ENCODE results near the gene BARHL2. TPM values are rescaled to one million over a fixed set of nuclear protein-coding genes. Genes with fewer than 3 reads are reported as not detected.

Gene BARHL2
- total RNA-seq, 1 donor from 2014 or later: not detected

DNA sequence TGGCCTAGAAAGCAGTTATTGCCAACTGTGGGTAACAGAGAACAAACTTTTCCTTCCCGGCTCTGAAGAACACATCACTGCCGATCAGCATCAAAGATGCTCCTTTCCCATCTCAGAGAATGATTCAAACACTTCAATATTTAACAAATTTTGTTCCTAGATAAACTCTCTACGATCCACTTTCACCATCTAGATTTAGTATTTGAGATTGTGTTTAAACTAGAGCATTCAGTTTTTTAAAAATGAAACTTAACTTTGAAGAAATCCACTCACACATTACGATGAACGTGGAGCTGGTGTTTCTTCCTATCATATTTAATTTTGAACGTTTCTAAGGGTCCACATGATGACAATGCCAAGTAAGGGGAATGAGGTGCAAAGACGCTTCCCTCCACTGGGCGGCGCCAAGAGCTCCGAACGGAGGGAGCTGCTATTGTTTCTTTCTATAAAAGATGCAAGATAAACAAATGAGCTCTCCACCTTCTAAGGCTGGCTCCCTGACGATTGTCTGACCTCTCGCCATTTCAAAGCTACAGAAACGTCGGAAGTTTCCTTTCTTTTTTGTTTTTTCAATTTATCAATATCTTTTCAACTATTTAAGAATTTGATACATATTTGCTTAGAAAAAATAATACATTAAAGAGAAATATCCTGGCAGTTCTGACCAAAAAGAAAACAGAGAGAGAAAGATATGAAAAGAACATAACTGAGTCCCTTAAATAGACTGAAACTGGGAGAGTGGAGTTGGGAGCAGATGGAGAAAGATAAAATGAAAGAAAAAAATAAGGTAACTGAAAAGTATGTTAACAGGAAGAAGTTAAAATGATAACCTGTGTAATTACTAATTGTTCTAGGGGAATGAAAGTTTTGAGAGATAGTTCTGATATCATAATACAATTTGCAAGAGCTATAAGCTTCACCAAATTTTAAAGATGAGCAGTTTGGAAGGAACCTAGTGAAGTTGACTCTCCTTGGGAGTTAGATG, 4.4 kb upstream of the BARHL2 start:
- peaks cover 85% of the 10 kb centered on the region for H3K27me3 Mint-ChIP-seq (ENCODE audit: insufficient read depth)
- peaks cover 5% of the 10 kb centered on the region for H3K36me3 Mint-ChIP-seq (ENCODE audit: low read depth)
- no peak overlapping the region for H3K4me3 Mint-ChIP-seq
- intact Hi-C loops (cut with micrococcal nuclease): loop anchor here (1.0 to 10.0 kb wide), 5 partner anchors 113 to 683 kb away; partner anchors contain the start of genes HFM1 and ZNF644
- peak; percentile 35 for DNase-seq (ENCODE audit: low spot score)
- H3K4me1 Mint-ChIP-seq (ENCODE audit: low read depth): peaks cover 32% of the 10 kb centered on the region
- H3K27ac Mint-ChIP-seq: peak overlapping the region; percentile 31
- H3K9me3 Mint-ChIP-seq: peaks cover 15% of the 10 kb centered on the region

DNA sequence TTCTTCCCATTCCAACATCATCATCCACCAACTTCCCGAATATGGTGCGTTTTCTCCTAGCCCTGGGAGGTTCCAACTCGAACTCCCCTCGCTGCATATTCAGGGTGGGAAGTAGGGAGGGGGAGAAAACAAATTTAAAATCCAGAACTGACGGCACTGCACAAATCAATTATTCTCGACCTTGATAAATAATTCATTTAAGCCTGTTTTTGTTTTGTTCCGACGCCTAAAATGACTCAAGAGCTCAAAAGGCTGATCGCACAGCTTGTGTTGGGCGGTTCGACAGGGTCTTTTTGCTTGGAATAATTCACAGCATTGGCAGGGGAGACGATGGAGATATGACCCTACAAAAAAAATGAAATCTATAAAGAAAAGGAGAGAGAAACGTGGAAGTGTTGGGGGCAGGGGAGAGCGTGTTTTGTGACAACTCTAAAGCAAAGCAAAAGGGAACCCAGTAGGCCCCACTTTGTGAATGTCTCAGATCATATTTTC, 3.1 kb upstream of the BARHL2 start:
- Mint-ChIP-seq H3K27me3 (ENCODE audit: insufficient read depth) (peaks cover 84% of the 10 kb centered on the region), H3K4me1 (ENCODE audit: low read depth) (peaks cover 21% of the 10 kb centered on the region), H3K4me3 (no peak overlapping the region), H3K36me3 (ENCODE audit: low read depth) (no peaks in the 10 kb centered on the region), H3K27ac (peak overlapping the region; percentile 55), H3K9me3 (peaks cover 8% of the 10 kb centered on the region)
- DNase-seq (ENCODE audit: low spot score): no peak
- intact Hi-C loops (cut with micrococcal nuclease): loop anchor here (2.0 to 10.0 kb wide), 3 partner anchors 115 to 685 kb away; partner anchors contain the start of genes HFM1 and ZNF644

DNA sequence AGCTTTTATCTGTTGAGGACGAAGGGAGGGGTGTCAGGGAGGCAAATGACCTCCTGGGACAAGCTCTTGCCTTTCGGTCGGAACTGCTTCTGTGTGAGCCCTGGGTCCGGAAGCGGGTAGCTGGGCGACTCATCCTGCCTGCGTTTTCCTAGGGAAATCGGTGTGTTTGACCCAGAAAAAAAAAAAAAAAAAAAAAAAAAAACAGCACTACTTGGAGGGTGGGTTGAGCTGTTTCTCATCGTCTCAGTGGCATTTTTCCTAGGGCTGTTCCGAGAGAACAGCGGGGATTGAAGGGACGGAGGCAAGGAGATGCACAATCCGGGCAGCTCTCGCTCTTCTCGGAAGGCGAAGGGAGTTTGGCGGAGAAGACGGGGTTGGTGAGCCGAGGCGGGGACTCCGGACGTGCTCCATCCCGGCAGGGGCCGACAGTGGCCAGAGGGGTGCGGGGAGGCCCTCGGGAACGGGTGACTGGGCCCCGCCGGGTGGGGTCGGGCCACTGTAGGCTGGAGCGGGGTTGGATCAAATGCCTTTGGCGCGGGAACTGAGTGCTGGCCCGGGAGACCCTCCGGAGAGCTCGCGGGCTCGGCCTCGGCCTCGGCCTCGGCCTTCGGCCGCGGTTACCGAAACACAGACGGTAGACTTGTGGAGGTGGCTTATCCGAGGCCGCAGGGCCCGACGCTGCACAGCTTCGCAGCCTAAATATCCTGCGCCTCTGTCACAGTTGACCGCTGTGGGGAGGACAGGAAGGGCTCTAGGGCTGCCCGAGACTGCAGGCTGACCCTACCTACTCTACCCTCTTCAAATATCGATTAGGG, 2.4 kb upstream of the BARHL2 start:
- H3K27ac Mint-ChIP-seq: peak overlapping the region; percentile 50
- H3K4me3 Mint-ChIP-seq: no peak overlapping the region
- DNase-seq (ENCODE audit: low spot score): no peak

DNA sequence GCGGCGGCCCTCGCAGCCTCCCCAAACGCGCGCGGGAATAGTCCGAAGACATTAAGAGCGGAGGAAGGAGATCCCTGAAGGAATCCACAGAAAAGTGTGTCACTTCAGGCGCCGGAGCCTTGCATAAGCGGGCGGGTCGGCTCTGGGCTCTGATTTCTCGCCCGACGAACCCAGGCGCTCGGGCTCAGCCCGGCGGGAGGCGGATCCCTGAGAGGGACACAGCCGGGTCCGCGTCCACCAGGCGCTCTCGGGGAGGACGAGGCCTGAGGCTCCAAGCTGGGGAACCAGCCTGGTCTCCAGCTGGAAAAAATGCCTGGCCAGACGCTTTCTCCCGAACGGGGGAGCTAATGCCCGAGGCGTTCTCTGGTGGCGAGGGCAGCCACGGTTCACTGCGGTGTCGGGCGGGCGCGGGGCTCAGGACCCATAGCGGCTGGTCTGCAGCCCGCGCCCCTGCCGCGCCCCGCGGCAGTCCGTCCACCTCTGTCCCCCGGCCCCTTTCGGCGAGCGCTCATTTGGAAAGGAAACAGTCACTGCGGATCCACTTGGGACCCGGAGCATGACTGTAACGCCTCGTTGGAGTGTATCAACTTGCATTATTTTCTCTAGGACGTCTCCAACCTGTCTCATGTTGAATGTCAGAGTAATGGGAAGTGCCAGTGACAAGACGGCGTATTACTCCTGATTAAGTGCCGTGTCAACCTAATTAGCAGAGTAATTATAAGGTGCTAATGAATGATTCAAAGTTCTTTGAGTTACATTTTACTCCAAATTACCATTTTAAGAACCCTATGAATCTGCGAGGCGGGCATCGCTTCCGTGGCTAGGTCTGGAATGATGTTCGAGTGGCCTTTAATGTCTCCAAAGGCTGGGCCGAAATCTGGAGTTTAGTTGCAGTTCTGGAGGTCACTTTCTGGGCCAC, 1.6 kb upstream of the BARHL2 start:
- intact Hi-C loops (cut with micrococcal nuclease): no loop called here
- Mint-ChIP-seq H3K27ac (peak overlapping the region; percentile 81), H3K36me3 (ENCODE audit: low read depth) (no peaks in the 10 kb centered on the region), H3K9me3 (peaks cover 8% of the 10 kb centered on the region), H3K4me1 (ENCODE audit: low read depth) (peaks cover 12% of the 10 kb centered on the region), H3K4me3 (peak overlapping the region; percentile 19), H3K27me3 (ENCODE audit: insufficient read depth) (peaks cover 84% of the 10 kb centered on the region)
- DNase-seq (ENCODE audit: low spot score): no peak

More for the DNA sequence above, 2.4 kb upstream of the BARHL2 start:
- Mint-ChIP-seq H3K9me3 (peaks cover 8% of the 10 kb centered on the region), H3K36me3 (ENCODE audit: low read depth) (no peaks in the 10 kb centered on the region), H3K27me3 (ENCODE audit: insufficient read depth) (peaks cover 84% of the 10 kb centered on the region), H3K4me1 (ENCODE audit: low read depth) (peaks cover 21% of the 10 kb centered on the region)
- intact Hi-C loops (cut with micrococcal nuclease): loop anchor here (2.0 to 10.0 kb wide), 3 partner anchors 115 to 685 kb away; partner anchors contain the start of genes HFM1 and ZNF644

DNA sequence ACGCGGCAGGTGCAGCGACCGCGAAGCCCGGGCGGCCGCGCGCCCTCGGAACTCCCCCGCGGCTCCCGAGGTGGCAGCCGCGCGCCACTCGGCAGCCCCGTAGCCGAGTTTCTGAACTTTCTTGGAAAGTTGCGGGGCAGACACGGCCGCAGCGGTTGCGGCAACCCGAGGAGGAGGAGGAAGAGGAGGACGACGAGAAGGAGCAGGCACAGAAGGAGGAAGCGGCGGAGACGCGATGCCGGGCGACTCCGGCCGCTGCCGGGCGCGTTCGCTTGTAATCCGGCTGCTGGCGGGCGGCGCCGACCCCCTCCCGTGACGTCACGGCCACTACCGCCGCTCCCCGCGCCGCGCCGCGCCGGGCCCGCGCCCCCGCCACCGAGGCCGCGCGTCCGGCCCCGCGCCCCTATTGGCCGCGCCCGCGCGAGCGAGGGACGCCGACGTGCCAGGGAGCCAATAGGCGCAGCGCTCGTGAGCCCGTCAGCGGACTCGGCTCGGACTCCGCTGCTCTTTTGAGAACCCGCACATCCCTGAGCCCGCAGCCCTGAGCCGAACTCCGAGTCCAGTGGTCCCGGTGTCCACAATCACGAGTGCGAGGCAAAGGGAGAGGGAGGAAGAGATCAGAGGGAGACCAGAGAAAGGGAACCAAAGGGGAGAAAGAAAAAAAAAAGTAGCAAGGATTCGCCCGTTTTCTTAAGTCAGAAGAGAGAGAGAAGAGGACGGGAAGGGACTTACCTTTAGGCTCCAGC, 736 bp upstream of the BARHL2 start:
- DNase-seq (ENCODE audit: low spot score): no peak
- H3K27ac Mint-ChIP-seq: peak overlapping the region; percentile 81
- H3K4me3 Mint-ChIP-seq: peak overlapping the region; percentile 19
- intact Hi-C loops (cut with micrococcal nuclease): no loop called here
- peaks cover 8% of the 10 kb centered on the region for H3K9me3 Mint-ChIP-seq
- H3K27me3 Mint-ChIP-seq (ENCODE audit: insufficient read depth): peaks cover 84% of the 10 kb centered on the region
- peaks cover 4% of the 10 kb centered on the region for H3K4me1 Mint-ChIP-seq (ENCODE audit: low read depth)
- H3K36me3 Mint-ChIP-seq (ENCODE audit: low read depth): no peaks in the 10 kb centered on the region

DNA sequence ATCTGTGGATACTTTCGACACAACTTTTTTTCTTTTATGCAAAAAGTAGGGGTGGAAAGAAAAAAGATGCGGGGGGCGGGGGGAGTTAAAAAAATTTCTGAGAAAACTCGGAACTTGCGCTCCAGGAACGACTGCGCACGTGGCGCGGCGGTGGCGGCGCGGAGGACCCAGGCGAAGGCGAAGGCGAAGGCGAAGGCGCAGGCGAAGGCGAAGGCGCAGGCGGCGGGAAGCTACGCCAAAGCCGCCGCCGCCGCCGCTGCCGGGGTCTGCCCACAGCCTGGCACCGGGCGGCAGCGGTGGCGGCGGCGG, 208 bp upstream of the BARHL2 start:
- DNase-seq (ENCODE audit: low spot score): no peak
- Mint-ChIP-seq H3K4me1 (ENCODE audit: low read depth) (peaks cover 4% of the 10 kb centered on the region), H3K4me3 (no peak overlapping the region), H3K27ac (peak overlapping the region; percentile 61), H3K27me3 (ENCODE audit: insufficient read depth) (peaks cover 84% of the 10 kb centered on the region), H3K36me3 (ENCODE audit: low read depth) (no peaks in the 10 kb centered on the region), H3K9me3 (peaks cover 8% of the 10 kb centered on the region)
- intact Hi-C loops (cut with micrococcal nuclease): no loop called here

DNA sequence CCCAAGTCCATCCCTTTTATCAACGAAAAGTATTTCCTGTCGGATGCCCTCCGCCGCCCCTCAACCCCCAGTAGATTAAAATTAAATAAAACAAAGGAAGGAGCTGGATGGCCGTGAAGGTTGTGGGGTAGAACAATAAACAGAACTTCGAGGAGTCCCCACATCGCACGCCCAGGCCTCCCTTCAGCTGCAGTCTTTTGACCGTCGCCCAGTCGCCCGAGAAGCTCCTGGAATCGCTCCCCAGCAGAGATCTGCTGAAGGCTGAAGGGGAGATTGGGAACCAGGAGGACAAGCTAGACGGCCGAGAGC, 905 bp downstream of the BARHL2 start:
- DNase-seq (ENCODE audit: low spot score): no peak
- Mint-ChIP-seq H3K4me3 (no peak overlapping the region), H3K9me3 (peaks cover 8% of the 10 kb centered on the region), H3K27me3 (ENCODE audit: insufficient read depth) (peaks cover 87% of the 10 kb centered on the region), H3K36me3 (ENCODE audit: low read depth) (no peaks in the 10 kb centered on the region), H3K27ac (peak overlapping the region; percentile 59), H3K4me1 (ENCODE audit: low read depth) (peaks cover 4% of the 10 kb centered on the region)
- intact Hi-C loops (cut with micrococcal nuclease): no loop called here

DNA sequence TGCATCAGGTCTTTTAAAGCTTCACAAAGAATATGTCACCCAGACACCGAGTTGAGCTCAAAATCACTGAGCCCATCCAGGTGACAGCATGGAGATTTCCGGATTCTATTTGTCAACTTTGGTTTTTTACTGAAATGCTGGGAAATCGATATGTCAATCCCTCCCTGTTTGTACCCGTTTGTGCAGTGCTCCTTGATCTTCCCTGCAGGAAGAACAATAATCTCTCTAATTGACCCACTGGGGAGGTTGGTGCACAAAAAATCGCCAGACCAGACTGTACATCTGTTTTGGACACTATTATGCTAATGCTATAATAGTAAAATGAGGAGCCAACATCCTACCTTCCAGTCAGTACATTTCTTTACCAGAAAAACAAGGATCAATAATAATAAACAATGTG, 1.8 kb downstream of the BARHL2 start:
- peaks cover 8% of the 10 kb centered on the region for H3K9me3 Mint-ChIP-seq
- H3K36me3 Mint-ChIP-seq (ENCODE audit: low read depth): no peaks in the 10 kb centered on the region
- intact Hi-C loops (cut with micrococcal nuclease): no loop called here
- peaks cover 86% of the 10 kb centered on the region for H3K27me3 Mint-ChIP-seq (ENCODE audit: insufficient read depth)
- H3K4me3 Mint-ChIP-seq: no peak overlapping the region
- no peak for DNase-seq (ENCODE audit: low spot score)
- H3K27ac Mint-ChIP-seq: no peak overlapping the region
- peaks cover 4% of the 10 kb centered on the region for H3K4me1 Mint-ChIP-seq (ENCODE audit: low read depth)

DNA sequence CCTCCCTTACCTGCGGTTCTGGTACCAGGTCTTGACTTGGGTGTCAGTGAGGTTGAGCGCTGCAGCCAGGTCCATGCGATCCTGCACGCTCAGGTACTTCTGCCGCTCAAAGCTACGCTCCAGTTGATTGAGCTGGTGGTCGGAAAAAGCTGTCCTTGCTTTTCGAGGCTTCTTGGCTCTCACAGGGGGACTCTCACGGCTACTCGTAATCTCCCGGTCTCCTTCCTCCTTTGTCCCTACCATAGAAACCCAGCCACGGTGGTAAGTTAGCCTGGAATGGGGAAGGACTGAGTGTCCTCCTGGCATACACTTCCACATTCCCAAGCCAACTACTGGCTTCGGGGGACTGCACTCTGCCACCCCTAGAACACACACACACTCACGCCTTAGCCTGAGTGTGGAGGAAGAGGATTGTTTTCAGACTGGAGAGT, 2.6 kb downstream of the BARHL2 start:
- H3K4me1 Mint-ChIP-seq (ENCODE audit: low read depth): no peaks in the 10 kb centered on the region
- no peak overlapping the region for H3K27ac Mint-ChIP-seq
- peaks cover 89% of the 10 kb centered on the region for H3K27me3 Mint-ChIP-seq (ENCODE audit: insufficient read depth)
- no peak for DNase-seq (ENCODE audit: low spot score)
- H3K36me3 Mint-ChIP-seq (ENCODE audit: low read depth): no peaks in the 10 kb centered on the region
- intact Hi-C loops (cut with micrococcal nuclease): no loop called here
- peaks cover 4% of the 10 kb centered on the region for H3K9me3 Mint-ChIP-seq
- H3K4me3 Mint-ChIP-seq: no peak overlapping the region

DNA sequence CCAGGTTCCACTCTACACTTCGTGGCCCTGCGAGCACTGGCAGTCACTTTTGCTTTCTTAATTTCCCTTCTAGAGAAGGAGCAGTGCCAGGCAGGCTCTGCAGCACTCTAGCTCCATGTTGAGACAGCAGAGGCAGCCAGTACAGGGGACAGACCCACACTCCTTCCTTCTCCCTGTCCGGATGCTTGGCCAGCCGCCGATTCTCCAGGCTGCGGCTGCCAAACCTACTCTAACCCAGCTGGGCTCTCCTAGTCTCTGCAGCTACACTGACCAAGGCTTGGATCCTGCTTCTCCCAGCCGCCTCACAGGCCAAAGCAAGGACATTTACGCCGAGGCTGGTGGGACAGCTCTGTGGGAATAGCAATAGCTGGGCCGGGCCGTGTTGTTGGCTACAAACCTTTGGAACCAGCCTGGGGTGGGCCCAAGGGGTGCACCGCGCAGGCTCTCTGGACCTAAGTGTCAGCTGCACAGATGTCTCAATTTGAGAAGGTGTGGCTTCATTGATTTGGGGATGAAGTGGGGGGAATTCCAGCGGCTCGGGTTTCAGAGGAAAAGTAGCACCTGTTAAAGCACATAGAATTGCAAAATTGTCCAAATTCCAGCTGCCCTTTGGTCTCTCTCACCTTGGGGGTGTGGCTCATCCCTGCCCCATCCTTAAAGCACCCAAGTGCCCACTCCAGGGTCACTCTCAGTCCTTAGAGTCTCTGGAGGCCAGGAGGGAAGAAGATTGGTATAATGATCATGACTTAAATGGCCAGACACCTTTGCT, 3.2 kb downstream of the BARHL2 start:
- Mint-ChIP-seq H3K4me1 (ENCODE audit: low read depth) (no peaks in the 10 kb centered on the region), H3K27me3 (ENCODE audit: insufficient read depth) (peaks cover 88% of the 10 kb centered on the region), H3K36me3 (ENCODE audit: low read depth) (no peaks in the 10 kb centered on the region), H3K27ac (no peak overlapping the region), H3K9me3 (peaks cover under 1% of the 10 kb centered on the region), H3K4me3 (no peak overlapping the region)
- intact Hi-C loops (cut with micrococcal nuclease): no loop called here
- DNase-seq (ENCODE audit: low spot score): no peak

All from activated T-helper 1 cell treated with anti-CD3 and anti-CD28 coated beads, Interleukin-12 subunit alpha, Interleukin-12 subunit beta, Interleukin-2, Interleukin-4 antibody, amounts not matched to agents 30 ng/mL and 10 ng/mL and 1 ng/mL, durations not matched to agents 14 hours and 24 hours and 36 hours (primary cell).